Nephron progenitor cell (in vitro differentiated cells): ENCODE data around the gene ZFHX3.

Experiments used
- DNase-seq: peaks from one replicate; pipeline ENCODE4 v3.0.0; 2021
- H3K27ac Mint-ChIP-seq: 2 replicates; pipeline ENCODE4 v1.8.0; 2021; ENCODE audit warnings: mild to moderate bottlenecking, moderate library complexity, mixed read lengths
- H3K27me3 Mint-ChIP-seq: 2 replicates; pipeline ENCODE4 v1.8.0; 2021; ENCODE audit warnings: mild to moderate bottlenecking, low read depth, mixed read lengths; ENCODE audit not compliant: poor library complexity
- H3K36me3 Mint-ChIP-seq: 2 replicates; pipeline ENCODE4 v1.8.0; 2021; ENCODE audit warnings: low read depth, mixed read lengths
- H3K4me1 Mint-ChIP-seq: 2 replicates; pipeline ENCODE4 v1.8.0; 2021; ENCODE audit warnings: mixed read lengths
- H3K4me3 Mint-ChIP-seq: 2 replicates; pipeline ENCODE4 v1.8.0; 2021; ENCODE audit warnings: mild to moderate bottlenecking, moderate library complexity, mixed read lengths
- H3K9me3 Mint-ChIP-seq: 2 replicates; pipeline ENCODE4 v1.8.0; 2021; ENCODE audit warnings: mild to moderate bottlenecking, moderate library complexity, mixed read lengths
- TF ChIP-seq, protein P1 (sequence below): fragments of 200-600 bp; sonication (generic); IDR thresholded peaks from 2 replicates; pipeline ENCODE4 v1.5.0; 2021; ENCODE audit warnings: antibody characterized with exemption

ZFHX3 gene

GRCh38 chr16:72987480-72987901, 60.4 kb downstream of the ZFHX3 start:
- Mint-ChIP-seq H3K4me1 (peaks cover 90% of the 10 kb centered on the region), H3K27me3 (no peaks in the 10 kb centered on the region), H3K9me3 (no peaks in the 10 kb centered on the region), H3K4me3 (no peak overlapping the region), H3K27ac (no peak overlapping the region), H3K36me3 (no peaks in the 10 kb centered on the region)
- no peak for DNase-seq
- TF ChIP-seq, protein P1, sequence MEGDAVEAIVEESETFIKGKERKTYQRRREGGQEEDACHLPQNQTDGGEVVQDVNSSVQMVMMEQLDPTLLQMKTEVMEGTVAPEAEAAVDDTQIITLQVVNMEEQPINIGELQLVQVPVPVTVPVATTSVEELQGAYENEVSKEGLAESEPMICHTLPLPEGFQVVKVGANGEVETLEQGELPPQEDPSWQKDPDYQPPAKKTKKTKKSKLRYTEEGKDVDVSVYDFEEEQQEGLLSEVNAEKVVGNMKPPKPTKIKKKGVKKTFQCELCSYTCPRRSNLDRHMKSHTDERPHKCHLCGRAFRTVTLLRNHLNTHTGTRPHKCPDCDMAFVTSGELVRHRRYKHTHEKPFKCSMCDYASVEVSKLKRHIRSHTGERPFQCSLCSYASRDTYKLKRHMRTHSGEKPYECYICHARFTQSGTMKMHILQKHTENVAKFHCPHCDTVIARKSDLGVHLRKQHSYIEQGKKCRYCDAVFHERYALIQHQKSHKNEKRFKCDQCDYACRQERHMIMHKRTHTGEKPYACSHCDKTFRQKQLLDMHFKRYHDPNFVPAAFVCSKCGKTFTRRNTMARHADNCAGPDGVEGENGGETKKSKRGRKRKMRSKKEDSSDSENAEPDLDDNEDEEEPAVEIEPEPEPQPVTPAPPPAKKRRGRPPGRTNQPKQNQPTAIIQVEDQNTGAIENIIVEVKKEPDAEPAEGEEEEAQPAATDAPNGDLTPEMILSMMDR, result no peak

DNA sequence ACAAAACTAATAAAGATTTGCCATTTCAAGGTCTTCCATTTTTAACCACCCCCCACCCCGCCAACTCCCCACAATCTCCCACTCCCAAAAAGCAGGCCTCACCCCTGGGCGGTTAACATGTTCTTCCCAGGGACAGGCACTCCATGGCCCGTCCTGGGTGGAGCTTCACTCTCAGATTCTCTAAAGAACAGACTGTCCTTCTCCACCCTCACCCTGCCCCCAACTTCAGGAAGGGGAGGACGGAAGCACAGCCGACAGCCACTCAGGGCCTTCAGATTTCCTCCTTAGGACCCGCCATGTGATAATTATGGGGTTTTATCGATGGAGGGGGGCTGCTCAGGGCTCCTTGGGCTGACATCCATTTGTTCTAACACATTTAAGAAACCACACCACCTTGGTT, 61.9 kb downstream of the ZFHX3 start:
- Mint-ChIP-seq H3K27ac (peak overlapping the region; percentile 48), H3K9me3 (no peaks in the 10 kb centered on the region), H3K27me3 (no peaks in the 10 kb centered on the region), H3K36me3 (no peaks in the 10 kb centered on the region), H3K4me3 (no peak overlapping the region), H3K4me1 (peaks cover 89% of the 10 kb centered on the region)
- DNase-seq, result no peak
- TF ChIP-seq, protein P1, result no peak

- no peak for DNase-seq
- Mint-ChIP-seq H3K27ac (peak overlapping the region; percentile 79), H3K4me1 (peaks cover 89% of the 10 kb centered on the region), H3K27me3 (no peaks in the 10 kb centered on the region), H3K4me3 (no peak overlapping the region), H3K36me3 (no peaks in the 10 kb centered on the region), H3K9me3 (no peaks in the 10 kb centered on the region)
- TF ChIP-seq, protein P1, result no peak
Measured at GRCh38 chr16:72985148-72985941, 62.6 kb downstream of the ZFHX3 start.

DNA sequence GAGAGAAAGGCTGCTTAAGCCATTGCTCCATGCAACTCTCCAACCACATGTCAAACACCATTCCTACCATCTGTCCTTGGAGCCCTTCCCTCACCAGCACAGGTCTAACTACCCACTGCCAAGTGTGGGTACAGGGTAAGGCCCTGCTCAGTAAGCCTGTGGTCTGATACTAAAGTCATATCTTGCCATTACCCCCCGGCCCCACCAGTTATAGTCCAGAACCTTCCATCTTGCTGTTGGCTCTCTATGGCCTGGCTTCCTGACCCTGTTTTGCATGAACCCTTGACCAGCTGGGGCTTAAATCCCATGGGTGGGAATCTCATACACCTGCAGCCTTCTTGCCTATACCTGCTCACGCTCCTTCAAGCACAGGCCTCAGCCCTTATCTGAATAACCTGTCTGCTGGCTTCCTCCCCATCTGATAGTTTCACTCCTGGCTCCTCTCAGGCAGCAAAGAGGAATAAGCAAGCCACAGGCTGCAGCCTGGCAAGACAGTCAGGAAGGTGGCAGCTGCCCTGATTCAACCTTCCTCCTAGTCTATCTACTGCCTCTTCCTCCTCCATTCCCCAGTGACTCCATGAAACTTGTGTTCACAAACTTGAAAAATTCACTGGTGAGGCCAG, 64.1 kb downstream of the ZFHX3 start:
- no peak for DNase-seq
- TF ChIP-seq, protein P1, result no peak
- Mint-ChIP-seq H3K4me3 (no peak overlapping the region), H3K9me3 (no peaks in the 10 kb centered on the region), H3K27ac (peak overlapping the region; percentile 45), H3K27me3 (no peaks in the 10 kb centered on the region), H3K4me1 (peaks cover 89% of the 10 kb centered on the region), H3K36me3 (no peaks in the 10 kb centered on the region)

DNA sequence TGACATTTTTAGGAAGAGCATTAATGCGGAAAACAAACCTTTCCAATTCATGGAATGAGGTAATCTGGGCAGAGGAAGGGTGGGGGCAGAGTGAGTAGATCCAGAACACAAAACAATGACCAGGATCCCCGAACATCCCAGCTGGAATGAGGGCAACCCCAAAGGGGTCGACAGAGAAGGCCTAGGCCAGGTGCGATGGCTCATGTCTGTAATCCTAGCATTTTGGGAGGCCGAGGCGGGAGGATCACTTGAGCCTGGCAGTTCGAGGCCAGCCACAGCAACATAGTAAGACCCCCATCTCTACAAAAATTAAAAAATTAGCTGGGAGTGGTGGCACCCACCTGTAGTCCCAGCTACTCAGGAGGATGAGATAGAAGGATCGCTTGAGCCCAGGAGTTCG, 64.7 kb downstream of the ZFHX3 start:
- Mint-ChIP-seq H3K27me3 (no peaks in the 10 kb centered on the region), H3K9me3 (no peaks in the 10 kb centered on the region), H3K4me3 (no peak overlapping the region), H3K27ac (peak overlapping the region; percentile 93), H3K36me3 (no peaks in the 10 kb centered on the region), H3K4me1 (peaks cover 89% of the 10 kb centered on the region)
- TF ChIP-seq, protein P1, result no peak
- no peak for DNase-seq
